Stimulated activated CD8-positive, alpha-beta memory T cell treated with anti-CD3 and anti-CD28 coated beads, Interleukin-7, amount 100 ng/mL, for 48 hours (primary cell): ENCODE results near the gene CTSS.
"Not testable (repeated sequence)": the region's sequence is repeated elsewhere in the genome, so short reads cannot be mapped to it uniquely, and the experiment has no call there.

Experiments used
- DNase-seq, 2 donors: peaks; one replicate each; pipeline ENCODE4 v3.0.0-alpha.2; 2020; ENCODE audit warnings: low read depth in 1 of 2; ENCODE audit errors: extremely low read depth in 1 of 2

Gene CTSS

DNA sequence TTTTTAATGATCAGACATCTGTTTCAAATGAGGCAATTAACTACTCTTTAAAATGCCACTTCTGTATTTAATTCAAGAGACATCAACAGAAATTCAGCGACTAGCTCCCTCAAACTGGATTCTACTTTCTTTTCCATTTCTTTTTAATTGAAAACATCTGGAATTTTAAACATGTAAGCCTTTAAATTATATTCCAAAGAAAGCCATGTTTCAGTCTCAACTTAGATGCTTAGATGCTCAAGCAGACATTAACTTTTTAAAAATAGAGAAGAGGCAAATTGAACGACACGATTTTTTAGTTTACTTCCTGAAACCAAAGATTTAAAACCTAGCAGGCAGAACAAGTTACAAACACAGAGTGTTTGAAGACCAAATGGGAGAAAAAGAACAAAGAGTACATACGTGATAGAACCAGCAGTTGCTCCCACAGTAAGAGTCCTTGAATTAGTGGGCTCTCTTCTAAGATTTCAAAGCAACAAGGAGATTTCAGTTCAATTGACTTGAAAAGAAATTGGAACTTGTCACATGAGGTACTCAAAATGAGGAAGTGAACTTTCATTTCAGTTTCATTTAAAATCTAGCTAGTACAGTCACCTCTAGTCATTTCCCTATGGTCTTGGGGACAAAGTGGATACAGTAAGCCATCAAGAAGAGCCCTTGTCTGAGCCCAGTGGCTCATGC is at the start of gene CTSS:
CTSS (minus strand) TSS at position 483 of the 681 bp plus-strand sequence. CDS start 1,015 bp downstream, outside the sequence.
- DNase-seq, result no peak

DNA sequence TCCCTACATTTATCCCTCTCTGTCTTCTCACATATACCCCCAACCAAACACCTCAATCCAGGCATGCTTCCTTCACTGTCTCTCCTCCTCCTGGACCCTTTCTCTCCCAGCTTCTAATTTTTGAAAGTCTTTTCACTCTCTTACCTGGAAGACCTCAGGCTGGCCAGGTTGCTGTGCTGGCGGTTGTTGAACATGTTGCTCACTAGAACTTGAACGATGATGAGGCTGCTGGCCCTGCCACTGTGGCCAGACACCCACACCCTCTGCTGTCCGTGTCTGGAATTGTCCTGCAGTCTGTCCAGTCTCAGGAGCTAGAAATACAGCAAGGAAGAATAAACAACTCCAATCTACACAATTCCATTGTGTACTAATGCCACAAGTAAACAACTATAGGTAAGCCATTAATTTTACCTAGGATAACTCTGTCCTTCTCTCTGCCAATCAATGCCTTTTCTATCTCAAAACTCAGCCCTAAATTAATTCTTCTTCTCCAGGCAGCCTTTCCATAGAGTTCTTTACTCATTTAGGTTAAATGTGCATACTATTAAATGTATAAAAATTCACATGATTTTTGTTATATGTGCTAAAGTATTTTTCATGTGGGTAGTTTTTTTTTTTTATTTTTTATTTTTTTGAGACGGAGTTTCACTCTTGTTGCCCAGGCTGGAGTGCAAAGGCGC is 47.6 kb upstream of the CTSS start:
- no peak for DNase-seq

- no peak for DNase-seq
These were observed 45.5 kb upstream of the CTSS start for GRCh38 chr1:150810958-150811659.

- no peak for DNase-seq
These were observed 44.1 kb upstream of the CTSS start for GRCh38 chr1:150809651-150810050.

DNA sequence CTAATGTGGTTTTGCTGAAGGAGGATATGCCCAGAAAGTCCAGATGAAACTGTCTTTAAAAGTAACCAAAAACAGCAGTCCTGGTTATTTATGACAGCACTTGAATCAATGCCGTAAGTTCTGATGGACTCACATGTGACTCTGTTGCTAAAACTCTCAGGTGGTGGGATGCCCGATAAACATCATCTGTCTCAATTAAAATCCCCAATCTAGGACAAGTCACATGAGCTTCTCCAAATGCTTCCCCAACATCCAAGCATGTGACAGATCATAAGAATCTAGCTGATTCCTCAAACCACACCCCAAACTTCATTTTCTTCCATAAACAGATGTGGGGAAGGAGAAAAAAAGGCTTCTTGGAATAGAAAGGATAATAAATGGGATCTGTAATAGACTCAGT is 43.3 kb upstream of the CTSS start:
- DNase-seq, result no peak

- no peak for DNase-seq
These were observed 42.5 kb upstream of the CTSS start, which contains the start of gene CTSK for GRCh38 chr1:150808121-150808520. Gene CTSK, minus strand, starts transcription at chr1:150808260. Its CDS starts 1,455 bp downstream, at chr1:150806805.

- DNase-seq, result no peak
These were observed 41.9 kb upstream of the CTSS start for GRCh38 chr1:150807249-150808023.

DNA sequence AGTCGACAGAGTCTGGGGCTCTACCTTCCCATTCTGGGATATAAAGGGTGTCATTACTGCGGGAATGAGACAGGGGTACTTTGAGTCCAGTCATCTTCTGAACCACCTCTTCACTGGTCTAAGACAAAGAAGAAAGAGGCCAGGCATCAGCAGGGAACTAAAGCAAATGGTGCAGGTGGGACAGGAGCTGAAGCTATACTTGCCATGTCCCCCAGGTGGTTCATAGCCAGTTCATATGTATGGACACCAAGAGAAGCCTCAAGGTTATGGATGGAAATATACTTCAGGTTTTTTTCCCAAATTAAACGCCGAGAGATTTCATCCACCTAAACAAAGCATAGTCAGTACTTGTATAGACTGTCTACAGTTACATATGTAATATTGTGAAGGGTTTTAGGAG is 40.3 kb upstream of the CTSS start:
- no peak for DNase-seq

DNA sequence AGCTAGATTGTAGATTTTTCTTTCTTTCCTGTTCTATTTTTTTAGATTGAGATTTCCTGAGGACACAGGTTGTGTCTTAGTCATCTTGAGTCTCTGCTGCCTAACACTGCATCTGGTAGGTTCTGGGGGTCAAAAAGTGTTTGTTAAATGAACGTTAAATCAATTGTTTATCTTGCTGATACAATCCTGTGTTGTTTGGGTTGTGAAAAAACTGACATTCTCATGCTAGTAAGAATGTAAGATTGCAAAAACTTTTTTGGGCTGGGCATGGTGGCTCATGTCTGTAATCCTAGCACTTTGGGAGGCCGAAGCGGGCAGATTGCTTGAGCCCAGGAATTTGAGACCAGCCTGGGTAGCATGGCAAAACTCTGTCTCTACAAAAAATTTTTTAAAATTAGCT is 39.1 kb upstream of the CTSS start:
- DNase-seq, result no peak

GRCh38 chr1:150799089-150799488 is 33.5 kb upstream of the CTSS start:
- DNase-seq, result no peak

DNA sequence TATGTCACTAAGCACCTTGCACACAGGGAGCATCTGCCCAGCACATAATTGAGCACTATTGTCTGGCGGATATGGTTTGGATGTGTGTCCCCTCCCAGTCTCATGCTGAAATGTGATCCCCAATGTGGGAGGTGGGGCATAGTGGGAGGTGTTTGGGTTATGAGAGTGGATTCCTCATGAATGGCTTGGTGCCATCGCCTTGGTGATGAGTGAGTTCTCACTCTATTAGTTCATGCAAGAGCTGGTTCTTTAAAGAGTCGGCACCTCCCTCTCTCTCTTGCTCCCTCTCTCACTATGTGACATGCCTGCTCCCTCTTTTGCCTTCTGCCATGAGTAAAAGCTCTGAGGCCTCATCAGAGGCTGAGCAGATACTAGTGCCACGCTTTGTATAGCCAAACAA is 32.9 kb upstream of the CTSS start:
- no peak for DNase-seq

DNA sequence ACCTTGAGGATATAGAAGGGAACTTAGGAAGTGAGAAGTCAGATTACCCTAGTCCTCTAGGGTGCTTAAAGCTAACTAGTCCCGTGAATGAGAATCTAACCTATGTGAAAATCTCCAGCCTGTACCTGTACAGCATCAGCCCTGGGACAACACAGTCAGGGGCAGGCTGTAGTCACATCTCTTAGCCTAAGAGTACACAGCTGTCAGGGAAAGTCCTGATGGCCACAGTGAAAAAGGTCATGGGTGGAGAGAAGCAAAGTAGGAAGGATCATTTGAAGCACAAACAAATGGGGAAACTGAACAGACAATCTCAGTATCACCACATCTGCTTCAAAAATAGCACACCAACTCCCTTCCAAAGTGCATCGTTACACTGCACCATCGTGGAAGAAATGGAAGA is 30.8 kb upstream of the CTSS start:
- DNase-seq, result no peak

DNA sequence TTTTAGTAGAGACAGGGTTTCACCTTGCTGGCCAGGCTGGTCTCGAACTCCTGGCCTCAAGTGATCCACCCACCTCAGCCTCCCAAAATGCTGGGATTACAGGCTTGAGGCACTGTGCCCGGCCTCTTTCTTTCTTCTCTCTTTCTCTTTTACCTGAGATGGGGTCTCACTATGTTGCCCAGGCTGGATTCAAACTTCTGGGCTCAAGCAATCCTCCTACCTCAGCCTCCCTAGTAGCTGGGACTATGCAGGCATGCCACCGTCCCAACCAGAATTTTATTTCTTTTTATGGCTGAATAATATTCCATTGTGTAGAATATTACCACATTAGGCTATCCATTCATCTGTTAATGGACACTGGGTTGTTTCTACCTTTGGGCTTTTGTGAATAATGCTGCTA is 28.2 kb upstream of the CTSS start:
- not testable (repeated sequence) for DNase-seq

DNA sequence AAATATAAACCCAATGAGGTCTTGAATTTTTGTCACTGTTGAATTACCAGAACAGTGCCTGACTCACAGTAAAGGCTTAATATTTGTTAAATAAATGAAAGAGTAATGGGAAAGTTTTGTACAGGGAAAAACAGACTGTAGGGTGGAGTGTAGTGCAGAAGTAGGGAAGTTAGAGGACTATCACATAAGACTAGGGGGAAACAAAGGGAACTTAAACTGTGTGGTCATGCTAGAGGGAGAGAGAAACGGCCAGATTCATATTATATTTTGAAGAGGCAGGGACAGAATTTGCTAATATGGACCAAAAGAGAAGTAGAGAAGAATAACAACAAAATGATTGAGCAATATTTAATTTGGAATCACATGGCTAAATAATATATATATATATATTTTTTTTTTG is 27.6 kb upstream of the CTSS start:
- DNase-seq, result no peak

- no peak for DNase-seq
These were observed 26.0 kb upstream of the CTSS start for GRCh38 chr1:150791585-150791984.

GRCh38 chr1:150789396-150789795 is 23.8 kb upstream of the CTSS start:
- no peak for DNase-seq

- no peak for DNase-seq
These were observed 23.4 kb upstream of the CTSS start for GRCh38 chr1:150788946-150789345.

- DNase-seq, result no peak
These were observed 21.9 kb upstream of the CTSS start for GRCh38 chr1:150787455-150787854.

GRCh38 chr1:150780510-150780909 is 14.9 kb upstream of the CTSS start:
- DNase-seq, result no peak

GRCh38 chr1:150778409-150778808 is 12.8 kb upstream of the CTSS start:
- no peak for DNase-seq

DNA sequence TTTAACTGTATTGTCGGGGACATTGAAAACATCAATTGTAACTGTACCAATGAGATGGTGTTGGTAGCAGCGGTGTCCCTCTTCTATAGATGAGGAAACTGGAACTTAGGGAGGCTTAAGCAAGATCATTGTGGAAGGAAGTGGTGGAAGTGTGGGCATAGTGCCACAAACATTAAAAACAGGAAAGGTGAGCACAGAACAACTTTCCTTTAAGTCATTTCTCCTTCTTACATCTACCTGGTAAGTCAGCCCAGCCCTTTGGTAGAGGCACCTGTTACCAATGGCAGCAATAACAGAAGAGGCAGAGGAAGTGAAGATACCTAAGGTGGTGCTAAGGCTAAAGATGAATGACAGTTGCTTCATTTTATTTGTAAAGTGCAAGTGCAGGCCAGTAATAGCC is 12.0 kb upstream of the CTSS start:
- no peak for DNase-seq
